SH-SY5Y (cell line): ENCODE measurements around the gene POLRMT.

ENCODE experiments used
- GATA2 ChIP-seq: IDR thresholded peaks from 2 replicates; pipeline ENCODE4 v1.6.1; 2011; ENCODE audit warnings: mild to moderate bottlenecking, low read depth, low read length
- GATA3 ChIP-seq: IDR thresholded peaks from 2 replicates; pipeline ENCODE4 v1.6.1; 2011; ENCODE audit warnings: low read depth, mild to moderate bottlenecking, low read length, moderate library complexity

DNA sequence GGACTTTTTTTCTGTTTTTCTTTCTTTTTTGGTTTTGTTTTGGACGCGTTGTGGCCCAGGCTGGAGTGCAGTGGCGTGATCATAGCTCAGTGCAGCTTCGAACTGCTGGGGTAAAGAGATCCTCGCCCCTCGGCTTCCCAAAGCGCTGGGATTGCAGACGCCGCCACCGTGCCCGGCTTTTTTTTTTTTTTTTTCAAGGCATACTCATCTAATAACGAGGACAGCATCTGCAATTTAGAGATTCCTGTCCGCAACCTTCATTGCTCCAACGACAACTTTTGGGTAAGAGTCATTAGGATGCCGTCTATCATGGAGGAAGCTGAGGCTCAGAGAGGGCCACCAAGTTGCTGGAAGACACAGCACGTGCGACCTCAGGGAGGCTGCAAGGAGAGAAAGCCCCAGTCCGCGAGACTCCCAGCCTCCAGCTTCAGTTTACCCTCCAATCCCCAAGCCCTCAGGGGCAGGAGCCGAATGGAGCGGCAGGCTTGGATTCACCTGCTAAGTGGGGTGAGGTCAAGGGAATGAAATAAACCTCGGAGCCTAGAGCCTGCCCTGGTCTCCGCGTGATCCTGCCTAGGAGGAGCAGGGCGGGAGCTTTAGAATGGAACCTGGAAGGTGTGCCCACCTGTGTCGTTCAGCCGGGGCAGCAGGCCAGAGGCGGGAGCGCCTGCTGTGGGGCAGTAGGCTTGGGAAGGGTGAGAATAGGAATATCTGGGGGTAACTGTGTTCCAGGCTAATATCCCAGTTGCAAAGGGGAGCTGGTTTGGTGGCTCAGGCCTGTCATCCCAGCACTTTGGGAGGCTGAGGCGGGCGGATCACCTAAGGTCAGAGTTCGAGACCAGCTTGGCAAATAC is 676 bp upstream of the POLRMT start:
- no peak for TF ChIP-seq GATA2
- no peak for TF ChIP-seq GATA3
